Neural cell (in vitro differentiated cells): ENCODE data around the gene CAST. TPM values are rescaled to one million over a fixed set of nuclear protein-coding genes. Genes with fewer than 3 reads are reported as not detected.

Experiments
- H2AFZ ChIP-seq: fragments of 200-600, 300-800 bp; sonication (generic), shearing (Covaris generic); 2 replicates; pipeline ENCODE4 v1.6.0; 2014; ENCODE audit warnings: low read depth, mild to moderate bottlenecking, antibody characterized with exemption, low read length, moderate library complexity
- H3F3A ChIP-seq: fragments of 200-600 bp; shearing (Covaris generic); 2 replicates; pipeline ENCODE4 v1.6.1; 2016; ENCODE audit warnings: mild to moderate bottlenecking, moderate library complexity, mixed read lengths, antibody characterized with exemption, low read length; ENCODE audit not compliant: insufficient read depth, poor library complexity, severe bottlenecking
- H3K27ac ChIP-seq: fragments of 200-600, 300-800 bp; sonication (generic), shearing (Covaris generic); 2 replicates; pipeline ENCODE4 v1.5.1; 2014; ENCODE audit warnings: mild to moderate bottlenecking, low read length, moderate library complexity
- H3K27me3 ChIP-seq: fragments of 300-800, 200-600 bp; sonication (generic), shearing (Covaris generic); 2 replicates; pipeline ENCODE4 v1.6.0; 2014; ENCODE audit warnings: mild to moderate bottlenecking, low read depth, low read length, moderate library complexity; ENCODE audit not compliant: insufficient read depth
- H3K36me3 ChIP-seq: fragments of 300-800, 200-600 bp; sonication (generic), shearing (Covaris generic); 2 replicates; pipeline ENCODE4 v1.5.1; 2014; ENCODE audit warnings: mild to moderate bottlenecking, antibody characterized with exemption, low read length, moderate library complexity; ENCODE audit not compliant: insufficient read depth
- H3K4me2 ChIP-seq: fragments of 300-800, 200-600 bp; sonication (generic), shearing (Covaris generic); 2 replicates; pipeline ENCODE4 v1.6.0; 2014; ENCODE audit warnings: mild to moderate bottlenecking, low read length
- H3K4me3 ChIP-seq: fragments of 300-800, 200-600 bp; sonication (generic), shearing (Covaris generic); 2 replicates; pipeline ENCODE4 v1.5.1; 2014; ENCODE audit warnings: mild to moderate bottlenecking, low read length, moderate library complexity
- H3K79me2 ChIP-seq: fragments of 200-600 bp; shearing (Covaris generic); replicated peaks from 2 replicates; pipeline ENCODE4 v1.6.0; 2014; ENCODE audit warnings: mild to moderate bottlenecking, low read length, moderate library complexity; ENCODE audit not compliant: insufficient read depth
- H3K9ac ChIP-seq: fragments of 300-800, 200-600 bp; sonication (generic), shearing (Covaris generic); 2 replicates; pipeline ENCODE4 v1.6.1; 2016; ENCODE audit warnings: mild to moderate bottlenecking, low read length, mixed read lengths
- H3K9me2 ChIP-seq: fragments of 200-600 bp; shearing (Covaris generic); 2 replicates; pipeline ENCODE4 v1.6.1; 2016; ENCODE audit warnings: mild to moderate bottlenecking, low read length, mixed read lengths; ENCODE audit not compliant: insufficient read depth
- H3K9me3 ChIP-seq: fragments of 200-600, 300-800 bp; sonication (generic), shearing (Covaris generic); 2 replicates; pipeline ENCODE4 v1.6.1; 2016; ENCODE audit warnings: mild to moderate bottlenecking, mixed run types, low read length, moderate library complexity, mixed read lengths
- H4K20me1 ChIP-seq: fragments of 200-600 bp; shearing (Covaris generic); 2 replicates; pipeline ENCODE4 v1.6.1; 2016; ENCODE audit warnings: mild to moderate bottlenecking, mixed run types; ENCODE audit not compliant: insufficient read depth
- CTCF ChIP-seq: fragments of 450-650 bp; IDR thresholded peaks from 2 replicates; pipeline ENCODE4 v1.5.1; 2014; ENCODE audit warnings: antibody characterized with exemption, mild to moderate bottlenecking, moderate library complexity; ENCODE audit not compliant: poor library complexity, severe bottlenecking
- EP300 ChIP-seq: fragments of 450-650 bp; conservative IDR thresholded peaks from 2 replicates; pipeline ENCODE4 v1.6.1; 2014; ENCODE audit warnings: antibody characterized with exemption, mild to moderate bottlenecking, moderate library complexity; ENCODE audit not compliant: poor library complexity, severe bottlenecking
- EZH2 ChIP-seq: fragments of 200-600, 300-800 bp; shearing (Covaris generic), sonication (generic); IDR thresholded peaks from 2 replicates; pipeline ENCODE4 v1.6.1; 2014; ENCODE audit warnings: antibody characterized with exemption, low read length, borderline replicate concordance, mild to moderate bottlenecking; ENCODE audit not compliant: insufficient read depth, poor library complexity, severe bottlenecking
- MXI1 ChIP-seq: fragments of 450-650 bp; conservative IDR thresholded peaks from 2 replicates; pipeline ENCODE4 v1.6.1; 2014; ENCODE audit warnings: antibody characterized with exemption, mild to moderate bottlenecking; ENCODE audit not compliant: poor library complexity, severe bottlenecking
- POLR2AphosphoS5 ChIP-seq: IDR thresholded peaks from 2 replicates; pipeline ENCODE4 v1.6.1; 2012
- RAD21 ChIP-seq: fragments of 450-650 bp; conservative IDR thresholded peaks from 2 replicates; pipeline ENCODE4 v1.6.1; 2014; ENCODE audit warnings: antibody characterized with exemption, mild to moderate bottlenecking, moderate library complexity
- REST ChIP-seq: IDR thresholded peaks from 2 replicates; pipeline ENCODE4 v1.6.1; 2012; ENCODE audit warnings: borderline replicate concordance
- SMC3 ChIP-seq: fragments of 450-650 bp; conservative IDR thresholded peaks from 2 replicates; pipeline ENCODE4 v1.6.1; 2014; ENCODE audit warnings: antibody characterized with exemption, mild to moderate bottlenecking, moderate library complexity; ENCODE audit not compliant: poor library complexity
- TAF1 ChIP-seq: IDR thresholded peaks from 2 replicates; pipeline ENCODE4 v1.6.1; 2012; ENCODE audit warnings: low read depth
- polyA plus RNA-seq: library from polyadenylated mRNA; depleted of rRNA; stranded (reverse); fragments of >200 nt; gene quantifications from 2 replicates; pipeline ENCODE4 v1.2.3, GENCODE V29; 2014

The CAST gene
- polyA plus RNA-seq, 1 donor from 2014 or later = 8.4 TPM

- Histone ChIP-seq H3K36me3 (no peaks in the 10 kb centered on the region), H3K27me3 (peaks cover 4% of the 10 kb centered on the region), H3K9me3 (no peaks in the 10 kb centered on the region), H3K79me2 (no peaks in the 10 kb centered on the region), H4K20me1 (no peaks in the 10 kb centered on the region), H3F3A (no peaks in the 10 kb centered on the region), H3K9me2 (no peaks in the 10 kb centered on the region), H3K27ac (no peak overlapping the region), H3K9ac (no peak overlapping the region), H3K4me3 (no peak overlapping the region), H2AFZ (no peak overlapping the region), H3K4me2 (no peak overlapping the region)
- TF ChIP-seq EZH2 (no peak), CTCF (no peak), RAD21 (no peak), MXI1 (no peak), REST (no peak), EP300 (no peak), POLR2AphosphoS5 (no peak)
Measured at GRCh38 chr5:96808868-96809558, 146.8 kb downstream of the CAST start.

GRCh38 chr5:96809921-96810320, 147.7 kb downstream of the CAST start:
- H2AFZ ChIP-seq = no peak overlapping the region
- TF ChIP-seq EP300 (no peak), EZH2 (no peak), REST (no peak), RAD21 (no peak), POLR2AphosphoS5 (no peak), TAF1 (no peak), MXI1 (no peak), CTCF (no peak), SMC3 (no peak)
- no peaks in the 10 kb centered on the region for H4K20me1 ChIP-seq
- no peaks in the 10 kb centered on the region for H3F3A ChIP-seq
- no peaks in the 10 kb centered on the region for H3K79me2 ChIP-seq
- peaks cover 4% of the 10 kb centered on the region for H3K27me3 ChIP-seq
- no peaks in the 10 kb centered on the region for H3K9me2 ChIP-seq
- no peak overlapping the region for H3K27ac ChIP-seq
- no peaks in the 10 kb centered on the region for H3K36me3 ChIP-seq
- H3K4me3 ChIP-seq = no peak overlapping the region
- H3K9me3 ChIP-seq = no peaks in the 10 kb centered on the region
- no peak overlapping the region for H3K9ac ChIP-seq
- H3K4me2 ChIP-seq = no peak overlapping the region
